SIG-M5 treated with dmso at 0.1 percent for 504 hours (cell line): ENCODE results near the gene MXRA7.
"Not testable (repeated sequence)": the region's sequence is repeated elsewhere in the genome, so short reads cannot be mapped to it uniquely, and the experiment has no call there.

Experiments
- DNase-seq: peaks from one replicate; lab custom pipeline; 2025; ENCODE audit not compliant: unreplicated experiment; lab: John Stamatoyannopoulos, UW

MXRA7 gene

GRCh38 chr17:76654408-76654807, 56.4 kb downstream of the MXRA7 start:
- DNase-seq = no peak

DNA sequence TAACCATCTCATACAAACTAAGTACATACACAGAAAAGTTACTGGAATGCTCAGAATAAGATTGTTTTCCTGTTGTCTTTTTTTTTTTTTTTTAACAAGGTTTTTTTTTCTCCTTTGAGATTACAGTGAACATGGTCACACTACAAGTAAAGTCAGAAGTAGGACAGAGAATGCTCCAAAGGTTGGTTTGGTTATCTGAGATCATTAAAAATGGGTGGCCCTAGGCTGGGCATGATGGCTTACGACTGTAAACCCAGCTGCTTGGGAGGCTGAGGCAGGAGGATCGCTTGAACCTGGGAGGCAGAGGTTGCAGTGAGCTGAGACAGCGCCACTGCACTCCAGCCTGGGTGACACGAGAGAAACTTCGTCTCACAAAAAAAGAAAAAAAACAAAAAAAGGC, 60.3 kb downstream of the MXRA7 start:
- DNase-seq = no peak

- DNase-seq = no peak
These were observed 64.1 kb downstream of the MXRA7 start for GRCh38 chr17:76646712-76647111.

DNA sequence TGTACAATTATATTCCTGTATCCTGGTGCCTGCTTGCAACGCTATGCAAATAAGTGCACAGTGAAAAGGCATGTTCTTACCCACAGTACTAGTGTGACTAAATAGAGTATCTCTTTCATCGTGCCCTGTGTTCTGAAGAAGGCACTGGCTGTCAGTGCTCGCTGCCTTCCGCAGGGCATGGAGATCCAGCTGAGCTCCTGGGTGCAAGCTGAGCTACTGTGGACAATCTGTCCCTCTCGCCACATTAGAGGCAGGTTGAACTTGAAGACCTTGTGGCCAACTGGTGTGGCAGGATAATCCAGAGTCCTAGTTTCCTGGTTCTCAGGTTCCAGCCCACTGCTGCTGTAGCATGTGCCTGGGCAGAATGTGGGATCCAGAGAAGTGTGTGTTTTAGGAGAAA, 65.3 kb downstream of the MXRA7 start:
- DNase-seq = no peak

DNA sequence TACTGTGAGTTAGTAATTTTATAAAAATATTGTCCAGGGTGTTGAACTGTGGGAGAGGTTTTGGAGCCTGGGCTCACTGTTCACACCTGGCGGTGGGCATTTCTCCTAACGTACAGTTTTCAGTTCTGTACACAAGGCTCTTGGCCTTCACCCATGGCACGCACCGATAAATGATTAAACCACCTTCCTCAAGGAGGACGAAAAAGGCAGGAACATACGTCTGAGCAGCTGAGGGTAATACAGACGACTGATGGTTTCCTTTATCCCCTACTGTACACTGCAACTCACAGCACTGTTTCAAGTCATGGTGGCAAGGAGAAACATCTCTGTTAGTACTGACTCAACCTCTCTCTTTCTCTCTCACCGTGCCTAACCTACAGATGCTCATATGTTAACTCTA, 65.8 kb downstream of the MXRA7 start:
- DNase-seq = no peak

- DNase-seq = no peak
These were observed 67.1 kb downstream of the MXRA7 start, which contains the start of gene ST6GALNAC1 for GRCh38 chr17:76643553-76644148. Gene ST6GALNAC1, minus strand, starts transcription at chr17:76643757. Its CDS starts 119 bp downstream, at chr17:76643638.

GRCh38 chr17:76642994-76643393, 67.8 kb downstream of the MXRA7 start:
- no peak for DNase-seq

GRCh38 chr17:76642032-76642561, 68.7 kb downstream of the MXRA7 start:
- no peak for DNase-seq

DNA sequence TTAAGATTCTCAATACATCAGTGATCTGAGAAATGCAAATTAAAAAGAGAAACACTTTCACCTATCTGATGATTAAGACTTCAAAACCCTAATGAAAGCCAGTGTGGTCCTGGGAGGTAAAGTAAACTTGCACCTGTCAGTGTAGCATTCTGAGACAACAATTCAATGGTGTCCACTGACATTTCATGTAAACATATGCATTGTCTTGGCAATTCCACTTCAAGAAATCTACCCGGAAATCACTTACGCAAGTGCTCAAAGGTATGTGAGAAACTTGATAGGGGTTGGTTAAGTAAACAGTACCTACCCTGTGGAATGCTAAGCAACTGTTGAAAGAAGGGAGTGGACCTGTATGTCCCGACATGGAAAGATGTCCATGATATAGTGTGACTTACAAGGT, 69.3 kb downstream of the MXRA7 start:
- peak; percentile 54 for DNase-seq

- DNase-seq = peak; percentile 31
These were observed 70.0 kb downstream of the MXRA7 start for GRCh38 chr17:76640550-76641380.

DNA sequence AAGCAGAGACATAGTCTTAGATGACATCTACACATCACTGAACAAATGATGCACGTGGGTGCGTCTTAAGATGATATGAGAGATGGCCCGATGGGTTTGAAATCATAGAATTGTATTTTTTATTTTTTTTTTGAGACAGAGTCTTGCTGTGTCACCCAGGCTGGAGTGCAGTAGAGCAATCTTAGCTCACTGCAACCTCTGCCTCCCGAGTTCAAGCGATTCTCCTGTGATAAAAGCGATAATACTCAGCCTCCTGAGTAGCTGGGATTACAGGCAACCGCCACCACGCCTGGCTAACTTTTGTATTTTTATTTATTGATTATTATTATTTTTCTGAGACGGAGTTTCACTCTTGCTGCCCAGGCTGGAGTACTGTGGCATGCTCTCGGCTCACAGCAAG, 72.5 kb downstream of the MXRA7 start:
- DNase-seq = no peak

DNA sequence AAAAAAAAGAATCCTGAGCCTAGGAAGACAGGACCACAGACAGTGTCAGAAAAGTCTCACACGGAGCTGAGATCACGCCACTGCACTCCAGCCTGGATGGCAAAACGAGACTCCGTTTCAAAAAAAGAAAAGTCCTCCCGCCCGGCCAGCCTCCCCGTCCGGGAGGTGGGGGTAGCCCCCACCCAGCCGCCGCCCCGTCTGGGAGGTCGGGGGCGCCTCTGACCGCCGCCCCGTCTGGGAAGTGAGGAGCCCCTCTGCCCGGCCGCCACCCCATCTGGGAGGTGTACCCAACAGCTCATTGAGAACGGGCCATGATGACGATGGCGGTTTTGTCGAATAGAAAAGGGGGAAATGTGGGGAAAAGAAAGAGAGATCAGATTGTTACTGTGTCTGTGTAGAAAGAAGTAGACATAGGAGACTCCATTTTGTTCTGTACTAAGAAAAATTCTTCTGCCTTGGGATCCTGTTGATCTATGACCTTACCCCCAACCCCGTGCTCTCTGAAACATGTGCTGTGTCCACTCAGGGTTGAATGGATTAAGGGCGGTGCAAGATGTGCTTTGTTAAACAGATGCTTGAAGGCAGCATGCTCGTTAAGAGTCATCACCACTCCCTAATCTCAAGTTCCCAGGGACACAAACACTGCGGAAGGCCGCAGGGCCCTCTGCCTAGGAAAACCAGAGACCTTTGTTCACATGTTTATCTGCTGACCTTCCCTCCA, 74.1 kb downstream of the MXRA7 start:
- DNase-seq = not testable (repeated sequence)

DNA sequence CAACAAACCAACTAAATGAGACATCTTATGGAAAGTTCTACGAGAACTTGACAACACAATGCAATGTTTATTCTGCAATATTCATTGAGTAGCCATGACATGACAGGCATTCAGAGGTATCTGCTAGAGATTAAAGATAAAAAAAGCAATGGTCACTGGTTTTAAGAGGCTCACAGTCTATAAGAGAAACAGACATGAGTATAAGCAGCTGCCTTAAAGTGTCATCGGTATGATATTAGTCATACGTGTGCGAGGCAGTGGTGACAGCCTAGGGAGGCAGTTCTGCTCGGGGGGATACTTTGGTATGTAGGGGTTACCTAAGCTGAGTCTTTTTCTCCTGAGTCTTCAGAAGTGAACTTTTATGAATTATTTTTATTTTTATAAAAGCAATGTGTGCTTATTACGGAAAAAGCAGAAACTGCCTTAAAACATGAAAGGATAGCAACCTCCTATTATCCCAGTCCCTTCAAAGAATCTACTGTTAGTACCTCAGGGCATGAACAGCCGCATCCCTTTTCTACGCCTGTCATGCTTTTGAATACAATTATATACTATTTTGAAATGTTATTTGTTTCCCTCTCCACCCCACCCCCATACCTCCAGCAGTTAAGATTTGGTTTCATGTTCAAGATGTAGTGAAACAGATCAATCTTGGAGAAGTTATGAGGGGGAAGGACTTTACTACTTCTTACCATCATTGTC, 75.0 kb downstream of the MXRA7 start:
- no peak for DNase-seq

GRCh38 chr17:76635039-76635438, 75.7 kb downstream of the MXRA7 start:
- DNase-seq = no peak

DNA sequence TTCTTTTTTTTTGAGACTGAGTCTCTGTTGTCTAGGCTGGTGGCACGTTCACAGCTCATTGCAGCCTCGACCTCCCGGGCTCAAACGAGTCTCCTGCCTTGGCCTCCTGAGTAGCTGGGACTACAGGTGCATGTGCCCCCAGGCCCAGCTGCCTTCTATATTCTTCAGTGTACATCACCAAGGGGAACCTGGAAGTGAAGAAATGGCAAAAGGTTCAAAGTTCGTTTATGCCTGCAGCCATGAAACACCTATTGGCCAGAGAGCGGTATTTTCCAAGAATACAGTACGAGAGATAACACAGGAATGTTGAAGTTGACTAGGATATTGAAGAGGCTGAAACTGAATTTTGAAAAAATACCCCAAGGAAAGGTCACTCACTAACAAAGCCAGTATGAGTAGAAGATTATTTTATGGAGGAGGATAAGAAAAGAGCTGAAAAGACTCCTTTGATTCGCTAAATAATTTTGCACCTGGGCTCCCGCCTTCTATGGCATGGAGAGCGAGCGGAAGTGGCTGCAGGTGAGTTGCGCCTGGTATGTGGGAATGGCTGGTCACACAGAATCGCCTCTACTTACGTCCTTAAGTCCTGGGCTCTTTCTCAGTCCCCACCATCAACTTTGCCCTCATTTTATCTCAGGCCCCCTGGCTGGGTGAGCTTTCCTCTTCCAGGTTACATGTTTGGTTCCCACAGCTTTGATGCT, 77.0 kb downstream of the MXRA7 start:
- DNase-seq = no peak

DNA sequence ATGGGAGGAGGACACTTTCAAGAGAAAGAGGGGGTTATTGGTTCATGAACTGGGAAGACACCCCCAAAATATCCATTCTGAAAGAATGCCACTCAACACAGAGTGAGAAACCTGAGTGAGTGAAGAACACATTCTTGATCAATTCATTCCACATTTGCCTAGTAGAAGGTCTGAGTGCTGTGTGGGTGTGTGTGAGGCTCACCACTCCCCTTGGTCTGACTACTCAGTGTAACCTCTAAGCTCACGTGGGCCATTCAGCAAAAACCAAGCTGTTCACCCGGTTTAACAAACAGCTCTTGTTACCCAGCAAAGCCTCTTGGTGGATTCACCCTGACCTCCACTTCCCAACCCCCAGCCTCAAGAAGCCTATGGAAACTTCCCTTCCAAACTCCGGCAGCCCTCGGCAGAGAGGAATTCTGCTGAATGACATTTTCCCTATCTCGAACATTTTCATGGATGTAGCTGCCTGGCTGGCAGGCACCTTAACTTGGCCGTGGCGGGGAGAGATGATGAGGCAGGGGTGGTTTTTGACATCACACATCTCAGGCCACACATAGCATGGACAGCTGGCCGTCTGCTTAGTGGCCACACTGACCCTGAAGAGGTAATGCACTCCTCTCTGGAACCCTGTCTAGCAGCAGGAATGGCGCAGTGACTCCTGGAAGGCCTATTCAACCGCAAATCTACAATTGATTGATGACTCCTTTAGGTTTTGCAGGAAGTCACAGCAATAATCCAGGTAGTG, 78.8 kb downstream of the MXRA7 start:
- peak; percentile 13 for DNase-seq

DNA sequence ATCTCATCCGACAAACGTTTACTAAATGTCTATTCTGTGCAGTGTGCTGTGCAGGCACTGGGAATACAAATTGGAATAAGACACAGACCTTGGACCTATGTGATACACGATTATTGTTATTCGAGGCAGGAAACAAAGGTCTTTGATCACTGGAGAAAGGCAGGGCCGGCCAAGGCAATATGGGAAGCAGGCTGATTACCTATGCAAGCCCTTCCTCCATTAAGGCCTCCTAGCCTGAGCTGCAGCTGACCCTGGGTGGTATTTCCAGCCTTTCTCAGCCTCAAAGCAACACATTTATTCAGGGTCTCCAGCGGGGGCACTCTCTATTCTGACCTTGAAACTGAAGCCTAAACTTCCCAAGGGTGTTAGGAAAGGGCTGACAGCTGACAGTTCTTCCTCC, 80.6 kb downstream of the MXRA7 start:
- DNase-seq = no peak
